ENCODE data around the gene NANOS3.
A peak's percentile ranks its signal among the peaks of the same experiment; 100 is the strongest.
"Not testable (repeated sequence)": the region's sequence is repeated elsewhere in the genome, so short reads cannot be mapped to it uniquely, and the experiment has no call there.

The NANOS3 gene

GRCh38 chr19:13842291-13843103 is 34.4 kb upstream of the NANOS3 start:
- peak in 30 of 56 donors; percentile 18 to 73 (median 47) for DNase-seq

- DNase-seq: peak in 8 of 56 donors; percentile 17 to 43 (median 27)
These were observed 33.6 kb upstream of the NANOS3 start for GRCh38 chr19:13843104-13843921.

- no peak for DNase-seq
These were observed 32.8 kb upstream of the NANOS3 start for GRCh38 chr19:13844130-13844631.

DNA sequence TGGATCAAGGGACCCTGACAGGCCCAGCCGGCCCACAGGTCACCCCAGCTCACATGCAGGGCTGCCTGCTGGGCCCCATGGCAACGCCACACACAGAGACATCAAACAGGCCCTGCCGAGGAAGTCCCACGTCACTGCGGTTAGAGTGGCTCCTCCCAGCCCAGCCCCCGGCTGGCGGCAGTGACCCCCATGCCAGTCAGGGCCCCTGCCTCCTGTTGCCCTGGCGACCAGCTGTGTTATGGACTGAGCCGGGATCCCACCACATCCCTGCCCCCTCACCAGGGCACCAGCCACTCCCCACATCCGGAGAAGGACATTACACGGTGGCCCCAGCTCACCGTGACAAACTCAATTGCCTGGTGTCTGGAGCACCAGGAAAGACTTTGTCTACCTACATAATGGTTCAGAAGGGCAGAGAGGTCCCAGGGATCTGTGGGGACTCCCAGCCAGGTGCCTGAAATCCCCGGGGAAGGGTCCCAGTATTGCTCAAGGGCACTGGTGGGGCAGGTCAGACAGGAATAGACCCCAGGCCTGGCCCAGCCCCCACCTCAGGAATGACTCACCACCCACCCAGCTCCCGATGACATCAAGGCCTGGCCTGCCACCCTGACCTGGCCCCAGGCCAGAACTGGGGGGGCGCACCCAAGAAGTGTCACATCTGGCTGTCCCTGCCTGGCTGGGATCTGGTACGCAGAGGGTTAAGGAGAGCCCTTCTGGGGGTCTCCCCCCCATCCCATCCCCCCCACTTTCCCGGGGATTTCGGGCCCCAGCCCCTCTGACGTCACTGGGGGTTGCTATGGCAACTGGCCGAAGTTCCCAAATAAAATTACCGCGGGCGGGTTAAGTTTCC is 30.2 kb upstream of the NANOS3 start:
- DNase-seq: peak in 48 of 56 donors; percentile 24 to 96 (median 63)

- peak in 47 of 56 donors; percentile 16 to 93 (median 65) for DNase-seq
These were observed 29.3 kb upstream of the NANOS3 start for GRCh38 chr19:13847407-13848339.

- no peak for DNase-seq
These were observed 28.6 kb upstream of the NANOS3 start for GRCh38 chr19:13848340-13848677.

DNA sequence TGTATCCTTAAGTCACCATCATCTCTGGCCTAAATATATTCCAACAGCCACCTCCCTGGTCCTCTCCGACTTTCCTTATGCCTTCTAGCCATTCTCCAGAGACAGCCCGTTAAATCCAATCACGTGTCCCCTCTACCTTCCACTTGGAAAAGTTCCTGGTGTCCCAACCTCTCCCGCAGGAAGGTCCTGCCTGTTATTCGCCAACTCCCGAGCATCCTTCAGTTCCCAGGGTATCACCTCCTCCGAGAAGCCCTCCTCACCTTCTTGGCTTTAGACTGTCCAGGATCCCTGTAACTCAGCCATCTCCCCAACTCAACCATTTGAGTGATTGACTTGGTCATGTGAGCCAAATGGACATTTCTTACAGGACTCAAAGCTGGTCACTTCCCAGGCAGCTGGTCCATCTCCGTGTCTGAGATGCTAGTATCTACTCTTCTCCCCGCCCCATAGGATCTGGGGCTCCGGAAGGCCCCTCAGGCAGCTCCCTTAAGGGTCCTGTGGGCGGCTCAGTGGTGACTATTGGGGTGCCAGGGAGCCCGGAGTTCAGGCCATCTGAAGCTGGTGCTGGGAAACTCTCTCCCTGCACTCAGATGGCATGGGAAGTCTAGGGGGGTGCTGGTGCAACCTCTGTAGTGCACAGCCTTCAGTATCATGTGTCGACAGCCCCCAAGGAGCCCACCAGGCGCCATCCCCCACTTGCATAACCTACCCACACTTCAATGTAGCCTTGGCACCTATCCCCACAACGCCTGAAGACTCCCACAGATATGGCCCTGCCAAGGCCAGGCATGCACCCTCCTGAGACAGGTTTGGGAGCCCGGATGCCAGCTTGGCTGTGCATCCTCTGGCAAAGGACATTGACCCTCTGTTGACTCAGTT is 27.9 kb upstream of the NANOS3 start:
- no peak for DNase-seq

DNA sequence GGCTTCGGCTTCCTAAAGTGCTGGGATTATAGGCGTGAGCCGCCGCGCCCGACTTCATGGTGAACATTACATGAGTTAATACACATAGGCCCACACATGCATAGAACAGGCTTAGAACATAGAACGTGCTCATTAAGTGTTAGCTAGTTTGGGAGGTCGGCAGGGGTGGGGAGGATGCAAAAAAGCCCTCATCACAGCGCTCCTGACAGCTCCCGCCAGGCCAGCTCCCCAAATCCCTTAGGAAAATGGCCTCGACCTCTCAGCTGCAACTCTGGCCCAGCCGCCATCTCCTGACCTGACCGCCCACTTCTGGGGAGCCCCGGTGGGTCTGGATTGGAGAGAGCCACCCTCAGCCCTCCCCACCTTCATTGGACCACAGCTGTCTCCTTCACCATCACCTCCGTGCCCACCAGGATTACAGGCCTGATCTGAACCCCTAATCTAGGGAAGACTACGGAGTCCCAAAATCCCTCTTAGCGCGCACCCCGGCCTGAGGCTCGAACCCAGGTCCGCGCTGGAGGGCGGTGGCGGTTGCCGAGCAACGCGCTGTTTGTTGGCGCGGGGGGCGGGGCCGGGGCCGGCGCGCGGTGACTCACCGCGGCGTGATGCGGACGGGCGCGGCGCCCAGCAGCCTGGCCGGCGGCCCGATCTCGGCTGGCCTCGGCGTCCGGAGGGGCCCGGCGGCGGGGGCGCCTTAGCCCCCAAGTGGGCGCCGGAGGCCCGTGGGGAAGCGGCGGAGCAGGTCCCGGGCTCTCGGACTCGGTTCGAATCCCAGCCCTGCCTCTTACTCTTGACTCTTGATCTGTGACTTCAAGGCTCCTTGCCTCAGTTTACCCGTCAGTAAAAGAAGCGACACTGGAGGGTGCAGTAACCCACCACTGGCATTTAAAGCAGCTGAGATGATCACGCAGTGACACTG is 26.7 kb upstream of the NANOS3 start:
- peak in 46 of 56 donors; percentile 24 to 87 (median 60) for DNase-seq

DNA sequence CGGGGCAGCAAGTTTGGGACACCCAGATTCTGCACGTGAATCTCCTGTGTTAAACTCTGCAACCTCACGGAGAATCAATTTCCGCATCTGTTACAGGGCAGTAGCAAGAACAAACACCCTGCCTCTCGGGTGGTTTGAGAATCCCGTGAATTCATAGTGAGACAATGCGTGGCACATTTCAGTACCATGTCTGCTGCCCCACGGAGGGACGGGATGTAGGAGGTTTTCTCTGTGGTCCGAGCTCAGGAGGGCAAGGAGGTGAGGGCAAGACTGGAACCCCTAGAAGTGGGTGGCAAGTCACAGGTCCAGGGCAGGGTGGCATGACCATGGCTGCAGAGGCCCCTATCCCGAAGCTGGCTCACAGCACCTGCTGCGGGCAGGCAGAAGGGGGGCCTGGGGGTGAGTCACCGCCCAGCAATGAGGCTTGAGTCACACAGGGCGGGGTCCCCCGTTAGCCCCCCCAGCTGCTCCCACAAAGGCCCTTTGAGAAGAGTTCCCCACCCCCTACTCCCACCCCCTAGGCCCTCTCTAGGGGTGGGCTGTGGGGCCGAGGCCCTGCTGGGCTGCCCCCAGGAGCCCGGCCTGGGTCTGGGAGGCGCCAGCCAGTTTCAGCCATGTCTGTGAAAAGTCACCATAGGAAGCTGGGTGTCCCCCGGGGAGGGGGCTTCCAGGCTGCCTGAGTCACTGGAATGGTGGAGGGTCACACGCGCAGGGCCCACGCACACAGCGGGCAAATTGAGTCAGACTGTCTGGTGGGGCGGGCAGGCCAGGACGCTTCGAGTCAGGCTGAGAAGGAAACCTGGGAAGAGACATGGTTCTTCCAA is 25.8 kb upstream of the NANOS3 start:
- DNase-seq: peak in 42 of 56 donors; percentile 15 to 89 (median 54)

DNA sequence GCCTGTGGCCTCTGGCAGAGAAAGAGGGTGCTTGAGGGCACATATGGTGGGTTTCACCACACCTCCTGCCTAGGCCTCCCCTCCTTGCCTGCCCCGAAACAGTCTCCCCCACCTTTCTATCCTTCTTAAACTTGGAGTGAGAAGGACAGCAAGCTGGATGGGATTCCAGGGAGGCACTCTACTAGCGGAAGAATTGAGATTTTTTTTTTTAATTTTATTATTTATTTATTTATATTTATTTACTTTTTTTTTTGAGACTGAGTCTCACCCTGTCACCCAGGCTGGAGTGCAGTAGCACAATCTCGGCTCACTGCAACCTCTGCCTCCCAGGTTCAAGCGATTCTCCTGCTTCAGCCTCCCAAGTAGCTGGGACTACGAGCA is 25.2 kb upstream of the NANOS3 start:
- not testable (repeated sequence) for DNase-seq

DNA sequence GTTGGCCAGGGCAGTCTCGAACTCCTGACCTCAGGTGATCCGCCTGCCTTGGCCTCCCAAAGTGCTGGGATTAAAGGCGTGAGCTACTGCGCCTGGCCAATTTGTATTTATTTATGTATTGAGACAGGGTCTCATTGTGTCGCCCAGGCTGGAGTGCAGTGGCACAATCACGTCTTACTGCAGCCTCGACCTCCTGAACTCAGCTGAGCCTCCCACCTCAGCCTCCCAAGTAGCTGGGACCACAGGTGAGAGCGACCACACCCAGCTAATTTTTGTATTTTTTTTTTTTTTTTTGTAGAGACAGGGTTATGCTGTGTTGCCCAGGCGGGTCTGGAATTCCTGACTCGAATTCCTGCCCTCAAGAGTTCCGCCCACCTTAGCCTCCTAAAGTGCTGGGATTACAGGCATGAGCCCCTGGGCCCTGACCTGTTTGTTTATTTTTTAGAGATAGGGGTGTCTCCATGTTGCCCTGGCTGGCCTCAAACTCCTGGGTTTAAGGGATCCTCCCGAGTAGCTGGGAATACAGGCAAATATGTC is 24.7 kb upstream of the NANOS3 start:
- DNase-seq: not testable (repeated sequence)

- no peak for DNase-seq
These were observed 20.4 kb upstream of the NANOS3 start for GRCh38 chr19:13856497-13856896.

GRCh38 chr19:13859361-13859880 is 17.5 kb upstream of the NANOS3 start:
- DNase-seq: no peak

GRCh38 chr19:13860679-13861391 is 16.1 kb upstream of the NANOS3 start:
- DNase-seq: no peak

GRCh38 chr19:13861392-13861713 is 15.6 kb upstream of the NANOS3 start:
- DNase-seq: peak in 1 of 56 donors; percentile 39
